Measurements from ENCODE around the gene HESX1. TPM values are rescaled to one million over a fixed set of nuclear protein-coding genes. Genes with fewer than 3 reads are reported as not detected.

The HESX1 gene
- total and polyA plus RNA-seq, 2 of the 13 experiments (the other 11 are each of a cell fraction or from before 2014, with no cell fraction given) = 0.57 to 0.75 TPM

DNA sequence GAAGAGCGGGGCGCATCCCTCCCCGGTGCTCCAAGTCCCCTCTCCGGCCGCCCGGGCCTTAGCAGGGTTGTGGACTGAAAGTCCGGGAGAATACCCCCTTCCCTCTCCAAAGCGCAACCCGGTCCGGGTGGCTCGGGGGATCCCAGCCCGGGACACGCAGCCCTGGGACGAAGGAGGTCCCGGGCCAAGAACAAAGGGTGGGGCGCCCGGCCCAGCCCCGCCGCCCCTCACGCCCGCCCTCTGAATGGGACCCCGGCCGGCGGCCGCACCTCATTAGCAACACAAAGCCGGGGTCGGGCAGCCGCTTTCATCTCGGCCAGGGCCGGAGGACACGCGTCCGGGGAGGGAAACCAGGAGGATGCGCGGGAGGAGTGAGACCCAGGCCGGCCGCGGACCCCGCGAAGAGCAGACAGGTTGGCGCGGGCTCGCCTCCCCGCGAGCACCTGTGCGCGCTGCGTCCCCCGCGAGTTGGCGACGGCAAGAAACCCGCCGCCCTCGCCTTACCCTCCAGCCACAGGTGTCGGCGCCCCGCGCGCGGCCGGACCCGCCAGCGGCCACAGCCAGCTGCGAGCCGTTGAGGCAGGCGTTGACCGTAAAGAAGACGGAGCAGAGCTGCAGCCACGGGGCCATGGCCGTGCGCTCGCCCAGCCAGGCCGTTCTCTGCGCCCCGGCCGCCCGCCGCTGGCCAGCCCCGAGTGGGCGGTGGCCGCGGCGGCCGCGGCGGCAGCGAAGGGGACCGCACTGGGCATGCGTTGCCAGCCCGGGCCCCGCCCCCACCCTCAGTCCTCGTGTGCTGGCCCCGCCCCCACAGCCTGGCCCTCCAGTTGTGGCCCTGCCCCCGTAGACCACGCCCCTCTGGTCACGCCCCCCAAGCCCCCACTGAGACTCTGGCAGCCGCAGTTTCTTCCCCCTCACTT is 34.9 kb downstream of the HESX1 start, which contains the start of gene IL17RD (continued):
- TF ChIP-seq, protein P1, sequence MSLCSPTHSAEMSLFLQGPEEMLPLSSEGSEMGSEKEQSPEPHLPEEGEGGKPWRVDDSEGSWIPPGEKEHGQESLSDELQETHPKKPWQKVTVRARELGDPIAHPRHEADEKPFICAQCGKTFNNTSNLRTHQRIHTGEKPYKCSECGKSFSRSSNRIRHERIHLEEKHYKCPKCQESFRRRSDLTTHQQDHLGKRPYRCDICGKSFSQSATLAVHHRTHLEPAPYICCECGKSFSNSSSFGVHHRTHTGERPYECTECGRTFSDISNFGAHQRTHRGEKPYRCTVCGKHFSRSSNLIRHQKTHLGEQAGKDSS (CRISPR knock-in tag; IDR thresholded peaks at IDR 0.05; ENCODE audit: borderline replicate concordance, low read depth) = no peak
- no peak for TF ChIP-seq ZC3H4 (CRISPR knock-in tag; IDR thresholded peaks at IDR 0.05; ENCODE audit: borderline replicate concordance)
- TF ChIP-seq HDAC1 (CRISPR knock-in tag; IDR thresholded peaks at IDR 0.05) = peak; percentile 43; the same call in 1 of the 2 replicates
- TF ChIP-seq, protein P2, sequence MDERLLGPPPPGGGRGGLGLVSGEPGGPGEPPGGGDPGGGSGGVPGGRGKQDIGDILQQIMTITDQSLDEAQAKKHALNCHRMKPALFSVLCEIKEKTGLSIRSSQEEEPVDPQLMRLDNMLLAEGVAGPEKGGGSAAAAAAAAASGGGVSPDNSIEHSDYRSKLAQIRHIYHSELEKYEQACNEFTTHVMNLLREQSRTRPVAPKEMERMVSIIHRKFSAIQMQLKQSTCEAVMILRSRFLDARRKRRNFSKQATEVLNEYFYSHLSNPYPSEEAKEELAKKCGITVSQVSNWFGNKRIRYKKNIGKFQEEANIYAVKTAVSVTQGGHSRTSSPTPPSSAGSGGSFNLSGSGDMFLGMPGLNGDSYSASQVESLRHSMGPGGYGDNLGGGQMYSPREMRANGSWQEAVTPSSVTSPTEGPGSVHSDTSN (CRISPR knock-in tag; IDR thresholded peaks at IDR 0.05) = no peak
- TF ChIP-seq, protein P3, sequence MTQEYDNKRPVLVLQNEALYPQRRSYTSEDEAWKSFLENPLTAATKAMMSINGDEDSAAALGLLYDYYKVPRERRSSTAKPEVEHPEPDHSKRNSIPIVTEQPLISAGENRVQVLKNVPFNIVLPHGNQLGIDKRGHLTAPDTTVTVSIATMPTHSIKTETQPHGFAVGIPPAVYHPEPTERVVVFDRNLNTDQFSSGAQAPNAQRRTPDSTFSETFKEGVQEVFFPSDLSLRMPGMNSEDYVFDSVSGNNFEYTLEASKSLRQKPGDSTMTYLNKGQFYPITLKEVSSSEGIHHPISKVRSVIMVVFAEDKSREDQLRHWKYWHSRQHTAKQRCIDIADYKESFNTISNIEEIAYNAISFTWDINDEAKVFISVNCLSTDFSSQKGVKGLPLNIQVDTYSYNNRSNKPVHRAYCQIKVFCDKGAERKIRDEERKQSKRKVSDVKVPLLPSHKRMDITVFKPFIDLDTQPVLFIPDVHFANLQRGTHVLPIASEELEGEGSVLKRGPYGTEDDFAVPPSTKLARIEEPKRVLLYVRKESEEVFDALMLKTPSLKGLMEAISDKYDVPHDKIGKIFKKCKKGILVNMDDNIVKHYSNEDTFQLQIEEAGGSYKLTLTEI (CRISPR knock-in tag; conservative IDR thresholded peaks at IDR 0.05) = no peak
- TF ChIP-seq ZNF713 (CRISPR knock-in tag; IDR thresholded peaks at IDR 0.05) = no peak
- peak; percentile 46; the same call in 1 of the 2 replicates for TF ChIP-seq ZNF777 (CRISPR knock-in tag; IDR thresholded peaks at IDR 0.05)
- TF ChIP-seq ZKSCAN1 (IDR thresholded peaks at IDR 0.05; ENCODE audit: low read length) = no peak
- no peak for TF ChIP-seq SMC3 (IDR thresholded peaks at IDR 0.05; ENCODE audit: low read length)
- 0 out of 2 replicates have a peak, but pooled peaks have one; percentile 41 for TF ChIP-seq ZSCAN31 (CRISPR knock-in tag; IDR thresholded peaks at IDR 0.05; ENCODE audit: low read depth)
- TF ChIP-seq, protein P4, sequence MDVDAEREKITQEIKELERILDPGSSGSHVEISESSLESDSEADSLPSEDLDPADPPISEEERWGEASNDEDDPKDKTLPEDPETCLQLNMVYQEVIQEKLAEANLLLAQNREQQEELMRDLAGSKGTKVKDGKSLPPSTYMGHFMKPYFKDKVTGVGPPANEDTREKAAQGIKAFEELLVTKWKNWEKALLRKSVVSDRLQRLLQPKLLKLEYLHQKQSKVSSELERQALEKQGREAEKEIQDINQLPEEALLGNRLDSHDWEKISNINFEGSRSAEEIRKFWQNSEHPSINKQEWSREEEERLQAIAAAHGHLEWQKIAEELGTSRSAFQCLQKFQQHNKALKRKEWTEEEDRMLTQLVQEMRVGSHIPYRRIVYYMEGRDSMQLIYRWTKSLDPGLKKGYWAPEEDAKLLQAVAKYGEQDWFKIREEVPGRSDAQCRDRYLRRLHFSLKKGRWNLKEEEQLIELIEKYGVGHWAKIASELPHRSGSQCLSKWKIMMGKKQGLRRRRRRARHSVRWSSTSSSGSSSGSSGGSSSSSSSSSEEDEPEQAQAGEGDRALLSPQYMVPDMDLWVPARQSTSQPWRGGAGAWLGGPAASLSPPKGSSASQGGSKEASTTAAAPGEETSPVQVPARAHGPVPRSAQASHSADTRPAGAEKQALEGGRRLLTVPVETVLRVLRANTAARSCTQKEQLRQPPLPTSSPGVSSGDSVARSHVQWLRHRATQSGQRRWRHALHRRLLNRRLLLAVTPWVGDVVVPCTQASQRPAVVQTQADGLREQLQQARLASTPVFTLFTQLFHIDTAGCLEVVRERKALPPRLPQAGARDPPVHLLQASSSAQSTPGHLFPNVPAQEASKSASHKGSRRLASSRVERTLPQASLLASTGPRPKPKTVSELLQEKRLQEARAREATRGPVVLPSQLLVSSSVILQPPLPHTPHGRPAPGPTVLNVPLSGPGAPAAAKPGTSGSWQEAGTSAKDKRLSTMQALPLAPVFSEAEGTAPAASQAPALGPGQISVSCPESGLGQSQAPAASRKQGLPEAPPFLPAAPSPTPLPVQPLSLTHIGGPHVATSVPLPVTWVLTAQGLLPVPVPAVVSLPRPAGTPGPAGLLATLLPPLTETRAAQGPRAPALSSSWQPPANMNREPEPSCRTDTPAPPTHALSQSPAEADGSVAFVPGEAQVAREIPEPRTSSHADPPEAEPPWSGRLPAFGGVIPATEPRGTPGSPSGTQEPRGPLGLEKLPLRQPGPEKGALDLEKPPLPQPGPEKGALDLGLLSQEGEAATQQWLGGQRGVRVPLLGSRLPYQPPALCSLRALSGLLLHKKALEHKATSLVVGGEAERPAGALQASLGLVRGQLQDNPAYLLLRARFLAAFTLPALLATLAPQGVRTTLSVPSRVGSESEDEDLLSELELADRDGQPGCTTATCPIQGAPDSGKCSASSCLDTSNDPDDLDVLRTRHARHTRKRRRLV (CRISPR knock-in tag; IDR thresholded peaks at IDR 0.05) = no peak
- no peak for TF ChIP-seq SALL2 (CRISPR knock-in tag; IDR thresholded peaks at IDR 0.05)
- TF ChIP-seq, protein P5, sequence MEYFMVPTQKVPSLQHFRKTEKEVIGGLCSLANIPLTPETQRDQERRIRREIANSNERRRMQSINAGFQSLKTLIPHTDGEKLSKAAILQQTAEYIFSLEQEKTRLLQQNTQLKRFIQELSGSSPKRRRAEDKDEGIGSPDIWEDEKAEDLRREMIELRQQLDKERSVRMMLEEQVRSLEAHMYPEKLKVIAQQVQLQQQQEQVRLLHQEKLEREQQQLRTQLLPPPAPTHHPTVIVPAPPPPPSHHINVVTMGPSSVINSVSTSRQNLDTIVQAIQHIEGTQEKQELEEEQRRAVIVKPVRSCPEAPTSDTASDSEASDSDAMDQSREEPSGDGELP (IDR thresholded peaks at IDR 0.05; ENCODE audit: borderline replicate concordance, low read depth) = no peak
- TF ChIP-seq FOXM1 (CRISPR knock-in tag; IDR thresholded peaks at IDR 0.05) = no peak
- TF ChIP-seq, protein P6, sequence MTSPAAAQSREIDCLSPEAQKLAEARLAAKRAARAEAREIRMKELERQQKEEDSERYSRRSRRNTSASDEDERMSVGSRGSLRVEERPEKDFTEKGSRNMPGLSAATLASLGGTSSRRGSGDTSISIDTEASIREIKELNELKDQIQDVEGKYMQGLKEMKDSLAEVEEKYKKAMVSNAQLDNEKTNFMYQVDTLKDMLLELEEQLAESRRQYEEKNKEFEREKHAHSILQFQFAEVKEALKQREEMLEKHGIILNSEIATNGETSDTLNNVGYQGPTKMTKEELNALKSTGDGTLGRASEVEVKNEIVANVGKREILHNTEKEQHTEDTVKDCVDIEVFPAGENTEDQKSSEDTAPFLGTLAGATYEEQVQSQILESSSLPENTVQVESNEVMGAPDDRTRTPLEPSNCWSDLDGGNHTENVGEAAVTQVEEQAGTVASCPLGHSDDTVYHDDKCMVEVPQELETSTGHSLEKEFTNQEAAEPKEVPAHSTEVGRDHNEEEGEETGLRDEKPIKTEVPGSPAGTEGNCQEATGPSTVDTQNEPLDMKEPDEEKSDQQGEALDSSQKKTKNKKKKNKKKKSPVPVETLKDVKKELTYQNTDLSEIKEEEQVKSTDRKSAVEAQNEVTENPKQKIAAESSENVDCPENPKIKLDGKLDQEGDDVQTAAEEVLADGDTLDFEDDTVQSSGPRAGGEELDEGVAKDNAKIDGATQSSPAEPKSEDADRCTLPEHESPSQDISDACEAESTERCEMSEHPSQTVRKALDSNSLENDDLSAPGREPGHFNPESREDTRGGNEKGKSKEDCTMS (CRISPR knock-in tag; conservative IDR thresholded peaks at IDR 0.05) = no peak
- no peak for TF ChIP-seq NCOA1 (CRISPR knock-in tag; IDR thresholded peaks at IDR 0.05)
